Ascending aorta (tissue), 2 donors: ENCODE measurements around the gene DDIT4. TPM values are rescaled to one million over a fixed set of nuclear protein-coding genes. Genes with fewer than 3 reads are reported as not detected.
A peak's percentile ranks its signal among the peaks of the same experiment; 100 is the strongest.

Source experiments
- DNase-seq, 2 donors: peaks; one replicate each; pipeline ENCODE4 v3.0.0-alpha.2; 2019; ENCODE audit warnings: low spot score in 2 of 2
- H3K27ac ChIP-seq, 2 donors: fragments of 200-600 bp; sonication (generic); one replicate each; pipeline ENCODE4 v1.5.1; 2016 to 2017; ENCODE audit warnings: mild to moderate bottlenecking in 1 of 2
- H3K27me3 ChIP-seq: fragments of 200-600 bp; sonication (generic); one replicate; pipeline ENCODE4 v1.5.1; 2017
- H3K36me3 ChIP-seq, 2 donors: fragments of 200-600 bp; sonication (generic); one replicate each; pipeline ENCODE4 v1.5.1; 2016
- H3K4me1 ChIP-seq, 2 donors: fragments of 200-600 bp; sonication (generic); one replicate each; pipeline ENCODE4 v1.5.1; 2016 to 2017; ENCODE audit warnings: mild to moderate bottlenecking in 1 of 2
- H3K4me3 ChIP-seq, 2 donors: fragments of 200-600 bp; sonication (generic); one replicate each; pipeline ENCODE4 v1.5.1; 2016 to 2017; ENCODE audit warnings: mild to moderate bottlenecking in 1 of 2
- H3K9me3 ChIP-seq, 2 donors: fragments of 200-600 bp; sonication (generic); one replicate each; pipeline ENCODE4 v1.5.1; 2016
- CTCF ChIP-seq, 3 experiments: fragments of 200-600 bp in 2 of 3; fragments of 450-650 bp in 1 of 3; sonication (generic) in 2 of 3; IDR thresholded peaks; one replicate each; pipeline ENCODE4 v1.5.1; 2016 to 2019; ENCODE audit warnings: antibody characterized with exemption in 3 of 3, mild to moderate bottlenecking in 1 of 3, moderate library complexity in 1 of 3
- intact Hi-C: fragments of 100-400 bp; cut with DNase I; formaldehyde crosslinking; loops from one replicate; pipeline ENCODE4 v1.15.1; 2023
- total RNA-seq: library from RNA; depleted of rRNA; stranded (reverse); fragments of >200 nt; gene quantifications from one replicate; pipeline ENCODE4 v1.1.0, GENCODE V29; 2016

DDIT4 gene
- total RNA-seq, 1 donor from 2014 or later, result 394 TPM

GRCh38 chr10:72239409-72239808 lies 34.3 kb upstream of the DDIT4 start:
- no peak for DNase-seq
- Histone ChIP-seq H3K4me1 (peaks cover 10 to 26% of the 10 kb centered on the region in 2 donors), H3K27ac (no peak overlapping the region), H3K36me3 (peaks cover 15 to 37% of the 10 kb centered on the region in 2 donors), H3K9me3 (no peaks in the 10 kb centered on the region), H3K27me3 (no peaks in the 10 kb centered on the region), H3K4me3 (no peak overlapping the region)
- intact Hi-C loops, result no loop called here
- TF ChIP-seq CTCF (IDR thresholded peaks at IDR 0.05), result no peak

- intact Hi-C loops, result no loop called here
- no peak for DNase-seq
- H3K27ac ChIP-seq, result no peak overlapping the region
- no peaks in the 10 kb centered on the region for H3K27me3 ChIP-seq
- peaks cover 7 to 28% of the 10 kb centered on the region in 2 donors for H3K36me3 ChIP-seq
- H3K4me3 ChIP-seq, result no peak overlapping the region
- H3K4me1 ChIP-seq, result peaks cover 17 to 36% of the 10 kb centered on the region in 2 donors
- TF ChIP-seq CTCF (IDR thresholded peaks at IDR 0.05), result no peak
- H3K9me3 ChIP-seq, result no peaks in the 10 kb centered on the region
These were observed 33.4 kb upstream of the DDIT4 start for GRCh38 chr10:72240371-72240770.

GRCh38 chr10:72241691-72242252 lies 32.0 kb upstream of the DDIT4 start:
- no peak for TF ChIP-seq CTCF (IDR thresholded peaks at IDR 0.05)
- no peaks in the 10 kb centered on the region for H3K27me3 ChIP-seq
- intact Hi-C loops, result no loop called here
- no peaks in the 10 kb centered on the region for H3K9me3 ChIP-seq
- H3K4me3 ChIP-seq, result no peak overlapping the region
- H3K27ac ChIP-seq, result peak overlapping the region; percentile 84 to 97
- peaks cover 27 to 50% of the 10 kb centered on the region in 2 donors for H3K4me1 ChIP-seq
- H3K36me3 ChIP-seq, result peaks cover 0 to 17% of the 10 kb centered on the region in 2 donors
- no peak for DNase-seq

- no peak for TF ChIP-seq CTCF (IDR thresholded peaks at IDR 0.05)
- no peaks in the 10 kb centered on the region for H3K9me3 ChIP-seq
- H3K36me3 ChIP-seq, result peaks cover 0 to 9% of the 10 kb centered on the region in 2 donors
- peak overlapping the region; percentile 84 to 97 for H3K27ac ChIP-seq
- no peaks in the 10 kb centered on the region for H3K27me3 ChIP-seq
- intact Hi-C loops, result no loop called here
- peak in 1 of 2 donors; percentile 85 for DNase-seq
- peaks cover 36 to 59% of the 10 kb centered on the region in 2 donors for H3K4me1 ChIP-seq
- no peak overlapping the region for H3K4me3 ChIP-seq
These were observed 31.0 kb upstream of the DDIT4 start for GRCh38 chr10:72242675-72243074.

- DNase-seq, result peak in 1 of 2 donors; percentile 90
- TF ChIP-seq CTCF (IDR thresholded peaks at IDR 0.05), result peak in 2 of 3 experiments; percentile 18 to 23
- Histone ChIP-seq H3K4me1 (peaks cover 39 to 68% of the 10 kb centered on the region in 2 donors), H3K4me3 (peak overlapping the region in 1 of 2 donors; percentile 2), H3K36me3 (no peaks in the 10 kb centered on the region), H3K9me3 (no peaks in the 10 kb centered on the region), H3K27ac (peak overlapping the region; percentile 84 to 97), H3K27me3 (no peaks in the 10 kb centered on the region)
- intact Hi-C loops, result no loop called here
These were observed 29.8 kb upstream of the DDIT4 start for GRCh38 chr10:72243822-72244437.
